NCI-H524 treated with DMSO at 0.1 percent for 48 hours (cell line): Measurements from ENCODE around the gene STAB1.
A peak's percentile ranks its signal among the peaks of the same experiment; 100 is the strongest.

Source experiments
- DNase-seq: peaks from one replicate; lab custom pipeline; 2025; lab: John Stamatoyannopoulos, UW

The STAB1 gene

GRCh38 chr3:52534281-52535183 is 39.4 kb downstream of the STAB1 start:
- no peak for DNase-seq

GRCh38 chr3:52535411-52536111 is 40.4 kb downstream of the STAB1 start:
- DNase-seq = no peak

- DNase-seq = no peak
Observed at GRCh38 chr3:52536112-52536368, 40.9 kb downstream of the STAB1 start.

GRCh38 chr3:52536369-52537164 is 41.4 kb downstream of the STAB1 start, which contains the start of gene UQCC5:
Gene UQCC5 (plus strand): TSS chr3:52536605. CDS start chr3:52536756, 151 bp downstream.
- DNase-seq = peak; percentile 85

GRCh38 chr3:52537165-52537620 is 42.1 kb downstream of the STAB1 start:
- no peak for DNase-seq

- DNase-seq = no peak
Observed at GRCh38 chr3:52537726-52538421, 42.7 kb downstream of the STAB1 start.

GRCh38 chr3:52539010-52539653 is 44.0 kb downstream of the STAB1 start:
- DNase-seq = no peak

- no peak for DNase-seq
Observed at GRCh38 chr3:52541050-52541449, 45.9 kb downstream of the STAB1 start.

GRCh38 chr3:52544937-52545336 is 49.8 kb downstream of the STAB1 start:
- no peak for DNase-seq

GRCh38 chr3:52546111-52546901 is 51.2 kb downstream of the STAB1 start:
- DNase-seq = no peak

- no peak for DNase-seq
Observed at GRCh38 chr3:52547143-52547542, 52.0 kb downstream of the STAB1 start.

- no peak for DNase-seq
Observed at GRCh38 chr3:52551118-52551517, 56.0 kb downstream of the STAB1 start.

GRCh38 chr3:52552089-52552488 is 57.0 kb downstream of the STAB1 start:
- no peak for DNase-seq

- no peak for DNase-seq
Observed at GRCh38 chr3:52554026-52554755, 59.1 kb downstream of the STAB1 start.

- no peak for DNase-seq
Observed at GRCh38 chr3:52555056-52555455, 59.9 kb downstream of the STAB1 start.

GRCh38 chr3:52557011-52557960 is 62.1 kb downstream of the STAB1 start:
- no peak for DNase-seq

GRCh38 chr3:52558436-52558835 is 63.3 kb downstream of the STAB1 start:
- DNase-seq = no peak

- DNase-seq = no peak
Observed at GRCh38 chr3:52561028-52561747, 66.0 kb downstream of the STAB1 start.
